ENCODE measurements around the gene NXN. TPM values are rescaled to one million over a fixed set of nuclear protein-coding genes. Genes with fewer than 3 reads are reported as not detected.
A peak's percentile ranks its signal among the peaks of the same experiment; 100 is the strongest.

NXN gene
- total RNA-seq, 2 donors from 2014 or later, result 124 to 201 TPM

- no peak for TF ChIP-seq CTCF (conservative IDR thresholded peaks at IDR 0.05)
- no peaks in the 10 kb centered on the region for H3K9me3 ChIP-seq (ENCODE audit: control insufficient read depth, low read length)
- Mint-ChIP-seq H3K27ac (peak overlapping the region; percentile 83), H3K9me3 (no peaks in the 10 kb centered on the region), H3K36me3 (ENCODE audit: low read depth) (peaks cover 34% of the 10 kb centered on the region), H3K4me3 (no peak overlapping the region), H3K27me3 (ENCODE audit: insufficient read depth) (no peaks in the 10 kb centered on the region), H3K4me1 (peaks cover 34% of the 10 kb centered on the region)
- DNase-seq, result no peak
- H3K27me3 ChIP-seq (ENCODE audit: control insufficient read depth, insufficient read depth, low read length, poor library complexity, severe bottlenecking), result no peaks in the 10 kb centered on the region
- H3K4me3 ChIP-seq (ENCODE audit: low read length), result no peak overlapping the region
- WGBS, 2 experiments (ENCODE audit: insufficient coverage in 1 of 2, insufficient read length in 1 of 2), result 90 to 91% methylated on average over 20 to 21 of the region's 21 CpGs
- no peak overlapping the region for H3K9ac ChIP-seq (ENCODE audit: extremely low read depth, low read length, poor library complexity, severe bottlenecking)
- peak overlapping the region; percentile 5 for H3K27ac ChIP-seq (ENCODE audit: low read depth, low read length)
- peaks cover 5% of the 10 kb centered on the region for H3K4me1 ChIP-seq (ENCODE audit: control insufficient read depth, insufficient read depth, low read length)
- peaks cover 56% of the 10 kb centered on the region for H3K36me3 ChIP-seq (ENCODE audit: control insufficient read depth, insufficient read depth, low read length)
These were observed 91.9 kb downstream of the NXN start for GRCh38 chr17:887551-888209.

GRCh38 chr17:885971-886571 lies 93.5 kb downstream of the NXN start:
- Histone ChIP-seq H3K4me3 (ENCODE audit: low read length) (no peak overlapping the region), H3K9ac (ENCODE audit: extremely low read depth, low read length, poor library complexity, severe bottlenecking) (no peak overlapping the region), H3K27ac (ENCODE audit: low read depth, low read length) (no peak overlapping the region), H3K9me3 (ENCODE audit: control insufficient read depth, low read length) (no peaks in the 10 kb centered on the region), H3K4me1 (ENCODE audit: control insufficient read depth, insufficient read depth, low read length) (peaks cover 5% of the 10 kb centered on the region), H3K27me3 (ENCODE audit: control insufficient read depth, insufficient read depth, low read length, poor library complexity, severe bottlenecking) (no peaks in the 10 kb centered on the region), H3K36me3 (ENCODE audit: control insufficient read depth, insufficient read depth, low read length) (peaks cover 56% of the 10 kb centered on the region)
- Mint-ChIP-seq H3K9me3 (no peaks in the 10 kb centered on the region), H3K27me3 (ENCODE audit: insufficient read depth) (no peaks in the 10 kb centered on the region), H3K4me3 (no peak overlapping the region), H3K36me3 (ENCODE audit: low read depth) (peaks cover 37% of the 10 kb centered on the region), H3K4me1 (peaks cover 39% of the 10 kb centered on the region), H3K27ac (no peak overlapping the region)
- no peak for TF ChIP-seq CTCF (conservative IDR thresholded peaks at IDR 0.05)
- WGBS, 2 experiments (ENCODE audit: insufficient coverage in 1 of 2, insufficient read length in 1 of 2), result 94 to 95% methylated on average over 14 to 18 of the region's 18 CpGs
- DNase-seq, result no peak

GRCh38 chr17:883586-883962 lies 96.0 kb downstream of the NXN start:
- WGBS, 2 experiments (ENCODE audit: insufficient coverage in 1 of 2, insufficient read length in 1 of 2), result 79 to 97% methylated on average over 11 to 12 of the region's 12 CpGs
- Histone ChIP-seq H3K36me3 (ENCODE audit: control insufficient read depth, insufficient read depth, low read length) (peaks cover 54% of the 10 kb centered on the region), H3K9ac (ENCODE audit: extremely low read depth, low read length, poor library complexity, severe bottlenecking) (no peak overlapping the region), H3K9me3 (ENCODE audit: control insufficient read depth, low read length) (no peaks in the 10 kb centered on the region), H3K27me3 (ENCODE audit: control insufficient read depth, insufficient read depth, low read length, poor library complexity, severe bottlenecking) (no peaks in the 10 kb centered on the region), H3K4me3 (ENCODE audit: low read length) (no peak overlapping the region), H3K4me1 (ENCODE audit: control insufficient read depth, insufficient read depth, low read length) (peaks cover 11% of the 10 kb centered on the region), H3K27ac (ENCODE audit: low read depth, low read length) (peak overlapping the region; percentile 90)
- H3K27me3 Mint-ChIP-seq (ENCODE audit: insufficient read depth), result no peaks in the 10 kb centered on the region
- no peaks in the 10 kb centered on the region for H3K9me3 Mint-ChIP-seq
- no peak for DNase-seq
- peak overlapping the region; percentile 72 for H3K27ac Mint-ChIP-seq
- H3K4me3 Mint-ChIP-seq, result no peak overlapping the region
- no peak for TF ChIP-seq CTCF (conservative IDR thresholded peaks at IDR 0.05)
- peaks cover 38% of the 10 kb centered on the region for H3K36me3 Mint-ChIP-seq (ENCODE audit: low read depth)
- H3K4me1 Mint-ChIP-seq, result peaks cover 38% of the 10 kb centered on the region
